IMR-90 (cell line): ENCODE results near the gene SLFNL1. TPM values are rescaled to one million over a fixed set of nuclear protein-coding genes. Genes with fewer than 3 reads are reported as not detected.

ENCODE experiments used
- ATAC-seq: fragments of 200-7000 bp; cut with Tn5 transposase; 2 replicates; pipeline ENCODE4 v1.9.1; 2020; ENCODE audit warnings: low read depth, mild to moderate bottlenecking, moderate library complexity
- BruUV-seq: library from RNA; stranded (reverse); fragments of 400-500 nt; replicated peaks from 2 replicates; lab custom pipeline; 2021; lab: Mats Ljungman, UMichigan
- CTCF ChIA-PET: fragments of 300-600 bp; formaldehyde crosslinking; extraction: SDS; loops from one replicate; lab custom pipeline; 2021; ENCODE audit warnings: antibody characterized with exemption; lab: Yijun Ruan, JAX
- POLR2A ChIA-PET: fragments of 300-600 bp; sonication (Branson Sonifier 250); formaldehyde crosslinking; loops from one replicate; lab custom pipeline; 2022; ENCODE audit warnings: antibody characterized with exemption; ENCODE audit not compliant: unreplicated experiment; lab: Charles Lee
- DNase-seq: peaks from one replicate; pipeline ENCODE4 v3.0.0; 2013
- H2AFZ ChIP-seq: replicated peaks from 2 replicates; pipeline ENCODE3; 2013; ENCODE audit warnings: low read length, mild to moderate bottlenecking; ENCODE audit not compliant: poor library complexity
- H2AK5ac ChIP-seq: 2 replicates; pipeline ENCODE4 v1.6.1; 2013; ENCODE audit warnings: low read depth, low read length, inconsistent platforms
- H2AK9ac ChIP-seq: replicated peaks from 2 replicates; pipeline ENCODE3; 2013; ENCODE audit warnings: mild to moderate bottlenecking, low read depth, low read length, moderate library complexity; ENCODE audit not compliant: poor library complexity
- H2BK120ac ChIP-seq: 2 replicates; pipeline ENCODE4 v1.6.1; 2013; ENCODE audit warnings: low read depth, low read length, inconsistent platforms
- H2BK15ac ChIP-seq: 3 replicates; pipeline ENCODE4 v1.6.1; 2013; ENCODE audit warnings: low read depth, low read length, inconsistent platforms
- H2BK20ac ChIP-seq: 2 replicates; pipeline ENCODE4 v1.6.1; 2013; ENCODE audit warnings: low read depth, mild to moderate bottlenecking, inconsistent platforms, low read length, moderate library complexity
- H2BK5ac ChIP-seq: 2 replicates; pipeline ENCODE4 v1.6.1; 2013; ENCODE audit warnings: mild to moderate bottlenecking, low read depth, low read length, inconsistent platforms; ENCODE audit not compliant: poor library complexity, severe bottlenecking
- H3K14ac ChIP-seq: replicated peaks from 2 replicates; pipeline ENCODE4 v1.6.1; 2013; ENCODE audit warnings: low read depth, low read length, inconsistent platforms
- H3K18ac ChIP-seq: 2 replicates; pipeline ENCODE4 v1.6.1; 2013; ENCODE audit warnings: low read depth, low read length, control low read depth
- H3K23ac ChIP-seq: 2 replicates; pipeline ENCODE4 v1.6.1; 2013; ENCODE audit warnings: low read depth, low read length, inconsistent platforms
- H3K27ac ChIP-seq: 2 replicates; pipeline ENCODE4 v1.5.1; 2013; ENCODE audit warnings: mild to moderate bottlenecking, control low read depth, low read length; ENCODE audit not compliant: insufficient read depth
- H3K27me3 ChIP-seq: 2 replicates; pipeline ENCODE4 v1.6.1; 2013; ENCODE audit warnings: low read length; ENCODE audit not compliant: control insufficient read depth, insufficient read depth
- H3K36me3 ChIP-seq: 2 replicates; pipeline ENCODE4 v1.6.1; 2013; ENCODE audit warnings: low read length, mixed read lengths; ENCODE audit not compliant: control insufficient read depth, insufficient read depth
- H3K4ac ChIP-seq: 2 replicates; pipeline ENCODE4 v1.6.1; 2013; ENCODE audit warnings: low read depth, low read length, inconsistent platforms
- H3K4me1 ChIP-seq: 2 replicates; pipeline ENCODE4 v1.6.1; 2013; ENCODE audit warnings: low read length, mixed read lengths; ENCODE audit not compliant: control insufficient read depth, insufficient read depth
- H3K4me2 ChIP-seq: 2 replicates; pipeline ENCODE4 v1.6.1; 2013; ENCODE audit warnings: low read depth, mild to moderate bottlenecking, control low read depth, low read length, moderate library complexity
- H3K4me3 ChIP-seq: 2 replicates; pipeline ENCODE4 v1.5.1; 2013; ENCODE audit warnings: low read depth, mild to moderate bottlenecking, control low read depth, low read length, moderate library complexity; ENCODE audit not compliant: insufficient read depth
- H3K56ac ChIP-seq: 2 replicates; pipeline ENCODE4 v1.6.1; 2013; ENCODE audit warnings: low read length, inconsistent platforms; ENCODE audit not compliant: insufficient read depth; ENCODE audit errors: extremely low read depth
- H3K79me1 ChIP-seq, 2 experiments: 2 replicates each; pipeline ENCODE4 v1.6.1; 2013; ENCODE audit warnings: low read length in 2 of 2, inconsistent platforms in 1 of 2, low read depth in 1 of 2
- H3K9ac ChIP-seq: 2 replicates; pipeline ENCODE4 v1.6.1; 2013; ENCODE audit warnings: low read depth, low read length, control low read depth
- H3K9me1 ChIP-seq: 2 replicates; pipeline ENCODE4 v1.6.1; 2013; ENCODE audit warnings: low read length, inconsistent platforms; ENCODE audit not compliant: insufficient read depth
- H3K9me3 ChIP-seq: 2 replicates; pipeline ENCODE4 v1.6.1; 2013; ENCODE audit warnings: low read length; ENCODE audit not compliant: control insufficient read depth, insufficient read depth
- H4K20me1 ChIP-seq: 2 replicates; pipeline ENCODE4 v1.6.1; 2013; ENCODE audit warnings: low read length, inconsistent platforms; ENCODE audit not compliant: insufficient read depth
- H4K5ac ChIP-seq: 2 replicates; pipeline ENCODE4 v1.6.1; 2013; ENCODE audit warnings: mild to moderate bottlenecking, low read depth, low read length, control low read depth
- H4K8ac ChIP-seq, 2 experiments: 2 replicates each; pipeline ENCODE4 v1.6.1; 2013; ENCODE audit warnings: low read depth in 2 of 2, low read length in 2 of 2, control low read depth in 1 of 2, inconsistent platforms in 1 of 2
- H4K91ac ChIP-seq: 2 replicates; pipeline ENCODE4 v1.6.1; 2013; ENCODE audit warnings: low read depth, low read length, inconsistent platforms; ENCODE audit not compliant: insufficient read depth
- CHD1 ChIP-seq: IDR thresholded peaks from 2 replicates; pipeline ENCODE4 v1.6.1; 2012; ENCODE audit warnings: low read depth, low read length, improper control_type of control experiment
- FOS ChIP-seq: fragments of 150-350 bp; IDR thresholded peaks from 2 replicates; pipeline ENCODE4 v1.6.1; 2016; ENCODE audit warnings: low read depth, low read length
- MAFK ChIP-seq: IDR thresholded peaks from 2 replicates; pipeline ENCODE4 v1.6.1; 2012; ENCODE audit warnings: low read depth, low read length, improper control_type of control experiment
- POLR2A ChIP-seq: IDR thresholded peaks from 2 replicates; pipeline ENCODE4 v1.6.1; 2012; ENCODE audit warnings: mild to moderate bottlenecking, low read depth, low read length
- WGBS, 2 experiments: methylation state at CpG; one replicate each; pipeline versions ENCODE4 v1.1.5 to v1.1.7; 2013; ENCODE audit warnings: missing lambda C conversion rate in 2 of 2; ENCODE audit not compliant: insufficient read length in 1 of 2; ENCODE audit errors: extremely low coverage in 2 of 2; 5-methylcytosine and 5-hydroxymethylcytosine counted together
- dilution Hi-C: fragments of 300-500 bp; cut with HindIII; formaldehyde crosslinking; loops from one replicate; pipeline ENCODE4 v1.14.3; 2018; ENCODE audit warnings: low sequenced_read_pairs; ENCODE audit not compliant: unreplicated experiment
- in situ Hi-C: fragments of 300-500 bp; cut with MboI; formaldehyde crosslinking; loops from 3 replicates; pipeline ENCODE4 v1.14.3; 2019; ENCODE audit warnings: low sequenced_read_pairs, inconsistent platforms, mixed read lengths
- intact Hi-C: fragments of 100-400 bp; cut with micrococcal nuclease; formaldehyde crosslinking; loops from 2 replicates; pipeline ENCODE4 v1.10.0; 2022
- polyA plus RNA-seq, 3 experiments: library from polyadenylated mRNA; depleted of rRNA; stranded (reverse); fragments of >200 nt; gene quantifications; 2 replicates each; pipeline ENCODE4 v1.2.3, GENCODE V29; 2012; ENCODE audit warnings: low replicate concordance in 1 of 3
- total RNA-seq: library from RNA; depleted of rRNA; stranded (reverse); fragments of >200 nt; gene quantifications from 2 replicates; pipeline ENCODE4 v1.2.3, GENCODE V29; 2012
- TF ChIP-seq, protein P1 (sequence below): fragments of 150-350 bp; IDR thresholded peaks from 2 replicates; pipeline ENCODE4 v1.6.1; 2017; ENCODE audit warnings: mild to moderate bottlenecking, antibody characterized with exemption, low read length, low read depth

The SLFNL1 gene
- total and polyA plus RNA-seq, 2 of the 4 experiments (the other 2 are of a cell fraction): under 0.01 to 0.09 TPM

DNA sequence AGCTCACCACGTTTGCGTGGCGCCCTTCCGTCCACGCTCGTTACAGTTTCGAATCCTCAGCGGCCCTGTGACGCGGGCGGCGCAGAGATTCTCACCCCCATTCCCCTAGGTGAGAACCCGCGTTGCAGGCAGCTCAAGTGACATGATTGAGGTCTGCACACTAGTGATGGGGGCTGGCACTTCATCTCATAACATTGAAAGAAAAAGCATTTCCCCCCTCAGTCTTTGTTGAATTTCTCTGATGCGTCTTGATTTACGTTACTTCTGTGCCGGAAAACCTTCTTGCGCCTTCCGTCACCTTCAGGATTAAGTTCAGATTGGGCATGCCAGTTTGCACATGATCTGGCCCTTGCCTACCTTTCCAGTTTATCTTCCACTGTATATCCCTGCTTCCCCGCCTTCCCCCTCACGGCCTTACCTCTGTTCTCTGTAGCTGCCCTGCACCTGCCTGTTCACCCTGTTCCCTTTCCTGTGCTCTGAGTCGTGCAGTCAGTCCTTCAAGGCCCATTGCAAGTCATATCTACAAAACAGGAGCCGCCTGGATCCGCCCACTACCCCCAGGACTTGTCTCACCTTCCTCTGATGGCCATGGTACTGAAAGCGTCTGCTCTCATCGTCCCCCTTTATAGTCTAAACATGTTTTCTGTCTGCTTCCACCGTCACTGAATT lies 40.9 kb downstream of the SLFNL1 start:
- Histone ChIP-seq H3K79me1 (peaks cover 9 to 52% of the 10 kb centered on the region in 2 experiments), H3K9me3 (no peaks in the 10 kb centered on the region), H3K56ac (peak overlapping the region; percentile 25), H3K4me3 (peak overlapping the region; percentile 67), H3K36me3 (peaks cover 4% of the 10 kb centered on the region; the same call in 1 of the 2 replicates), H3K23ac (peak overlapping the region; percentile 55), H4K91ac (peak overlapping the region; percentile 48), H3K27me3 (no peaks in the 10 kb centered on the region), H4K5ac (peak overlapping the region; percentile 3; the same call in 1 of the 2 replicates), H2AFZ (peak overlapping the region; percentile 93), H2BK15ac (peak overlapping the region; percentile 25; the same call in 1 of the 3 replicates), H3K14ac (peak overlapping the region; percentile 80), H2BK5ac (peak overlapping the region; percentile 69), H2AK5ac (peak overlapping the region; percentile 41), H3K9me1 (peaks cover 20% of the 10 kb centered on the region), H3K4ac (peak overlapping the region; percentile 42), H2BK20ac (0 out of 2 replicates have a peak overlapping the region, but pooled peaks have one; percentile 26), H2BK120ac (peak overlapping the region; percentile 20; the same call in 1 of the 2 replicates), H4K20me1 (peaks cover 28% of the 10 kb centered on the region), H3K4me1 (peaks cover 21% of the 10 kb centered on the region), H3K27ac (peak overlapping the region; percentile 70), H3K4me2 (peak overlapping the region; percentile 90), H2AK9ac (peak overlapping the region; percentile 98), H4K8ac (peak overlapping the region; percentile 17 to 79), H3K9ac (peak overlapping the region; percentile 63), H3K18ac (peak overlapping the region; percentile 25; the same call in 1 of the 2 replicates)
- ChIA-PET POLR2A (interaction anchor here (0.6 kb wide), 1 partner anchor 213 kb away, joined by 6 read pairs; no protein-coding TSS in a partner anchor), CTCF (interaction anchor here (0.7 kb wide), 1 partner anchor 23 kb away, joined by 3 read pairs; no protein-coding TSS in a partner anchor)
- ATAC-seq: no peak
- in situ Hi-C loops (no loop called here), dilution Hi-C loops (no loop called here), intact Hi-C loops (no loop called here)
- DNase-seq: peak; percentile 50
- no TSS peak for BruUV-seq
- TF ChIP-seq, protein P1, sequence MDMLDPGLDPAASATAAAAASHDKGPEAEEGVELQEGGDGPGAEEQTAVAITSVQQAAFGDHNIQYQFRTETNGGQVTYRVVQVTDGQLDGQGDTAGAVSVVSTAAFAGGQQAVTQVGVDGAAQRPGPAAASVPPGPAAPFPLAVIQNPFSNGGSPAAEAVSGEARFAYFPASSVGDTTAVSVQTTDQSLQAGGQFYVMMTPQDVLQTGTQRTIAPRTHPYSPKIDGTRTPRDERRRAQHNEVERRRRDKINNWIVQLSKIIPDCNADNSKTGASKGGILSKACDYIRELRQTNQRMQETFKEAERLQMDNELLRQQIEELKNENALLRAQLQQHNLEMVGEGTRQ: no peak
- TF ChIP-seq FOS (0 out of 2 replicates have a peak, but pooled peaks have one; percentile 29), CHD1 (peak; percentile 57; the same call in 1 of the 2 replicates), MAFK (no peak), POLR2A (peak; percentile 83)
- WGBS, 2 experiments: 7% methylated on average over 14 of the region's 27 CpGs; no CpG with 5 or more reads in 1 of the 2 experiments
